HG03469 (cell line): Measurements from ENCODE around the gene TMIE.

Experiments
- ATAC-seq: cut with Tn5 transposase; IDR thresholded peaks from one replicate; pipeline ENCODE4 v1.9.1; 2021; ENCODE audit warnings: mild to moderate bottlenecking, moderate library complexity, moderate number of reproducible peaks; ENCODE audit not compliant: unreplicated experiment

Gene TMIE

DNA sequence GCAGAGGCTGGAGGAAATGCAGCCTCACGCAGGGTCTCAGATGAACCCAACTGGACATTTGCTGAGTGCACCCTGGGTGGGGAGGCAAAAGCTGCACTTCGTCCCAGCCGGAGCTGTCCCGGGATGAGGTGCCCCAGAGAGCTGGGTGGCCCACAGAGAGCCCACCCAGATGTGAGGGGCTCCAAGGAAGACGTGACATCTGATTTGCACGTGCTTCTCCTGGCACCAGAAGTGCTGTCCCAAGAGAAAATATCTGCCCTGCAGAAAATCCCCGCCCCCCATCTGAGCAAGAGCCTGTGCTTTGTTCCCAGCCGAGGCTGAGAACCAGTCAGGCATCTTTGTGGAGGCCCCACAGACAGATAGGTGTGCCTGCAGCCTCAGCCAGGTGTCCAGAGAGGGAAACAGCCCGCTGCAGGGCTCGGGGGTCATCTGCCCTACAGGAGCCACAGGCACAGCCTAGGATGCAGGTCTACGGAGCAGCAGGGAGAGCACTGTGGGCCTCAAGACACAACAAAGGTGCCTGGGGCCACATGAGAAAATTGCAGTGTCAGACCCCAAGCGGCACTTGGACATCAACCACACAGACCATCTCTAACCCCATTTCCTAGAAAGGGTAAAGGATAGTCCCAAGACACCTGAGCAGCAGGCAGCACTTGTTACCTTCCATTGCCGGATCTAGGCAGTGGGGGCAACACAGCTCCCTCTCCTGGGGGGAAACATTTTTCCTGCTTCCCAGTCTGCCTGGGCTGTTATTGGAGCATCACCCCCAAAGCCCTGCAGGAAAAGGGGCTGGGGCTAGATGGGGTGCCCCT lies 5.8 kb downstream of the TMIE start:
- no peak for ATAC-seq

DNA sequence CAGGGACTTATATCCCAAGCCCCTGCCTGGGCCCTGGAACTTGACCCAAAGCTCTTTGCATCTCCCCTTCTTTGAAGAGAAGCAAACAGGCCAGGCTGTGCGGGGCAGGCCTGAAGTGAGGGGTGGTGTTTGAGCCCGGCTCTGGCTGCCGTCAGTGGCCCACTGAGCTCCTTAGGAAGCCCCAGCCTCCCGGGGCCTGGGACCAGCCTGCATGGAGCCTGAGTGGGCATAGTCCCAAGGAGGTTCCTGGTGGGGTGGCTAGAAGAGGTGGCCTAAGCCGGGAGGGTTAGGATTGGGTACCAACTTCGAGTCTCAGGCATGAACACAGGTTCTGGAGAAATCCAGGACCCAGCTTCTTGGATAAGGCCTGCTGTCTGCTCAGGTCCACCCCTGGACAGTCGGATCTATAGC lies 6.4 kb downstream of the TMIE start:
- ATAC-seq = no peak

DNA sequence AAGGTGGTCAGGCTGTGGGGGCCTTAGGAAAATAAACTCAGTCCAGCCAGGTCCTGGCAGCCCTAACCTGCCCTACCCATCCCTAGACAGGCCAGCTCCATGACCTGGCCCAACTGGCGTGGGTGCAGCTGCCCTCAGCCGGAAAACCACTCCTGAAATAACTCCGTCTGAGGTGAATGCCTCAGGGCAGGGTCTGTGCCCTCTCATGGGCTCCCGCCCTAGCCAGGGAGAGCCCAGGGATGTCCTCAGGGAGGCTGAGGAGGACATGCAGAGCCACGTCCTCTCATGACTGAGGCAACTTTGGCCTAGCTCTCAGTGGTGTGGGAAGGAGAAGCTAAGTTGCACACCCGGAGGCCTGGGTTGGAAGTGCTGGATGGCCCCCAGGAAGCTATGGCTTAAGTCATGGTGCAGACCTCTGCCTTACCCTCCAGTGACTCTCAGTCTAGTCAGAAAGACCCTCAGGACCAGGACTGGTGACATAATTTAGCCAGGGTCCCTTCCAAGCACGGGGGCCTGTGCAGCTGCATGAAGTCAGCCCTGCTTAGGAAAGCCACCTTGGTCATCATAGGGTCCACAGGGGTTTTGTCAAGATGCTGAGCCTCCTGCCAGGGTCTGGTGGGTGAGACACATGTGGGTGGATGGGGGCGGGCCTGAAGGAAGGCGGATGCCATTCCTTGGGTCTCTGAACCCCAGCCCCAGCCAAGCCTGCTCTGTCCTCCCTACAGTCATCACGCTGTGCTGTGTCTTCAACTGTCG lies 7.4 kb downstream of the TMIE start:
- ATAC-seq = no peak

DNA sequence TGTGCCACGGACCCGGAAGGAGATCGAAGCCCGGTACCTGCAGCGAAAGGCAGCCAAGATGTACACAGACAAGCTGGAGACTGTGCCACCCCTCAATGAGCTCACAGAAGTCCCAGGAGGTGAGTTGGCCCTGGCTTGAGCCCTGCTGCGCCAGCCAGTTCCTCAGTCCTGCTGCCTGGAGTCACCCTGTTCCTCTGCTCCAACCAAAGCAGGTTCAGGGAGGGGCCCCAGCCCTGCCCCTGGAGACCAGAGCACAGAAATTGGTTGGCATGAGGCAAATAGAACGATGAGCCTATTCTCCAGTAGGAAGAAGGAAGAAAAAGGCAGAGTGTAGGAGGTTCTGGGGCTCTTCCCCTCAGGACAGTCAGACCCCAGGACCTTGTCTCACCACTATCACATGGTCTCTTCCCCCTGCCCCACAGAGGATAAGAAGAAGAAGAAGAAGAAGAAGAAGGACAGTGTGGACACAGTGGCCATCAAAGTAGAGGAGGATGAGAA lies 8.0 kb downstream of the TMIE start:
- no peak for ATAC-seq

DNA sequence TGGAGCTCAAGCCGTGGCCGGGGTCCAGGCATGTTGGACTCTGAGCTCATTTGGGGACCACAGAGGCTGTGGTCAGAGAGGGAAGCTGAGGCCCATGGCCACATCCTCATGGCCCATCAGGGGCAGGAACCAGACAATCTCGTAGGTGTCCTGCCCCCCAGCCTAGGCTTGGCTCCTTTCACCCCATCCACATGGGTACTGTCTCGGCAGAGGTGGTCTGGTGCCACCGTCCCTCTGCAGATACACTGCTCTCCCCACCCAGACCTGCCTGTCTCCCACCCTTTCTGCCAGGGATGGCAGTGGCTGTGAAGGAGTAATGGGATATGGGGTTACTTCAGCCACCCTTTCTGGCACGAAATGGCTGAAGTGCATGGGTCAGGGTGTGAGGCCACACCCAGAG lies 8.5 kb downstream of the TMIE start:
- ATAC-seq = no peak

DNA sequence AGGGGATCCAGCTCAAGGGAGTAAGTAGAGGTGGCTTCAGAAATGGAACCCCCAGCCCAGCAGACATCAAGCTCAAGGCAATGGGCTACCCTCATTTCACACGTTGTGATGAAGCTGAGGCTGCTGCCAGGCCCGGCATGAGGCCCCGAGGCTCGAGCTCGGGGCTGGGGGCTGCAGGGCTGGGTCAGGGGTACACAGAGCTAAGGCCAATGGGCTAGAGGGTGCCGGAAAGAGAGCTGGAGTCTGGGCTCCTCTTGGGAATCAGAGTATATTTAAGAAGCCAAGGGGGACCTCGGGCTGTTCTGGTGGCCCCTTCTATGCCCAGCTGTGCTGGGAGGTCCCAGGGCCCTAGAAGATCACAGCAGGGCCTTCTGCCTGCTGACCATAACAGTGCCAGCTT lies 9.0 kb downstream of the TMIE start:
- no peak for ATAC-seq

DNA sequence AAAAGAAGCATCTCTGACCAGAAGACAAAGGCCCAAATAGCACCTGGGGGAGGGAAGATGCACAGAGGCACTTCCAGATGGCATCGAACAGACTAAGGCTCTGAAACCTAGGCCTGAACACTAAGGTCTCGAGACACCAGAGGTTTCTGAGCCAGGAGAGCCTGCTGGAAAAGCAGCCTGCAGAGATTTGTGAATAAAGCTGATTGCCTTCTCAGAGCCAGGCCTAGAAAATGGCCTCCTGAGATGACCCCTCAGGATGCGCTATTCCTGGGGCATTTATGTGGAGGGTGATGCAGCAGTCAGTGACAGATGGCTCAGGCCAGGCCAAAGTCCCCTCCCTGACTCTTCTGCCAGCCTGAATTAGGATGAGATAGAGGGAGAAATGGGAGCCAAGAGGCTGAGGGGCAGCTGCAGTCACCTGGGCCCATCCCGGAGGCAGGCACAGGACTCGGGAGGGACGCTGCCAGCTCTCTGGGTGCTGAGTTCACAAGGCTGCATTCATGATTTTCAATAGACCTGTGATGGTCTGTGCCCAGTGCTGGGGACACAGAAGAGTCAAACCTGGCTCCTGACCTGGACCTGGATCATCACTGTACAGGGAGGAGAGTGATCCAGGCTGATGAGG lies 9.6 kb downstream of the TMIE start:
- ATAC-seq = no peak

DNA sequence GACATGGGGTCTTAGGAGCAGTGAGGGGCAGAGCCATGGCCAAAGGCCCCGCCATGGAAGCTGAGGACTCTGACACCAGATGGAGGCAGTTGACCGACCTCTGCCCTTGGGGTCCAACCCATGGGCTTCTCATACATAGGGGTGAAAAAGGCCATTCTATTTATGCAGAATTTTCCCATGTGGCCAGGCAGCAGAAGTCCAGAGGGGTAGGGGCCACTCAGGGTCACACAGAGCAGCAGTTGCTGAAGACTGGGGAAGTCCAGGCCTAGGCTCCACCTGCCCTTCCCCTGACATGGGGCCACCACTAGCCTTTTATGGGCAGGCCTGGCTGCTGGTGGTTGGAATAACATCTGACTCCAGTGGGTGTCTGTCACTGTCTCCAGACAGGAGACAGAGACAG lies 10.1 kb downstream of the TMIE start:
- ATAC-seq = no peak

DNA sequence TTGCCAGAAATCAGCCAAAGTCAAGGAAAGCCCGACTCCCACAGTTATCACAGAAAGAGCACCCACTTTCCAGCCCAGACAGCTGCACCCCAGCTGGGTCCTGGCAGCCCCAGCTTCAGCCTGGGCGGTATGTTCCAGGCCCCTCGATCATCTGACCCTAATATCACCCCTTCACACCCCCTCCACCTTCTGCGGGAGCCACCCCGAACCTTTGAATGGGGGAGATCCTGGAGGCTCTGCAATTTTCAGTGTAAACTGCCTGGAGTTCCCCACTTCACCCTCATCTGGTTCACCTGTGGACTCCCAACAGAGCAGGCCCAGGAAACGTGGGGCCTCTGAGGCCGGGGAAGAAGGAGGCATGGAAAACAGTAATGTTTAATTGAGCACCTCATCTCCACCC lies 10.6 kb downstream of the TMIE start:
- ATAC-seq = no peak

DNA sequence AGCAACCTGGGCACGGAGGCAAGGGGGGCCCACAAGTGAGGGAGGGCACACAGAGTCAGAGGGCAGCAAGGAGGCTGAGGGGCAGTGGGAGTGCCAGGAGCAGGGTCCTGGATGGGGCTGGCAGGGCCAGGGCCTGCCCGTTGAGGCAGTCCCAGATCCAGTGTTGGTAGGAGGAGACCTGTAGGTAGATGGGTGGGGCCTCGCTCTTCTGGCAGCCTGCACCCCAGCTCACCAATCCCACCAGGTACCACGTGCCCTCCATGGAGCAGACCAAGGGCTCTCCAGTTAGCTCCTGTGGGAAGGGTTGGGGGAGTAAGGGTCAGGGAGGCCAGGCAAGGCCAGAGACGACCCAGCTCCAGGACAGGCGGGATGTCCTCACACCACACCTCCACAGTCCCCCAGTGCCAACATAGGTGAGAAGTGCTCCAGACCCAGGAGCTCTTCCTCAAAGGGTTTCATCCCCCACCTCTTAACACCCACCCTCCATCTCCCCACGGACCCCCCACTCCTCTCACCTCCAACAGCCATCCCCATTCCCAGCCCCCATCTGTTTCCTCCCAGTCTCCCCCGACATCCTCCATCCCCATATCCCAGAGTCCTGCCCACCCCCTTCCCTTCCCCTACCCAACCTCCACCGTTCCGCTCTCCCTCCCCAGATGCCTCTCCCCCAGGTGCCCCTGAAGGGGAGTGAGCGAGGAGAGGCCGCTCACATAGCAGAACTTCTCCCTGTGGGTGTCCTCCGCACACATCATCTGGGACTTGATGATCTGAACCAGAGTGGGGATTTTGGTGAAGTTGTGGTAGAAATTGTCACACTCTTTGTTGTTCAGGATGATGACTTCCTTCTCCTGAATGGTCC lies 11.2 kb downstream of the TMIE start:
- no peak for ATAC-seq

DNA sequence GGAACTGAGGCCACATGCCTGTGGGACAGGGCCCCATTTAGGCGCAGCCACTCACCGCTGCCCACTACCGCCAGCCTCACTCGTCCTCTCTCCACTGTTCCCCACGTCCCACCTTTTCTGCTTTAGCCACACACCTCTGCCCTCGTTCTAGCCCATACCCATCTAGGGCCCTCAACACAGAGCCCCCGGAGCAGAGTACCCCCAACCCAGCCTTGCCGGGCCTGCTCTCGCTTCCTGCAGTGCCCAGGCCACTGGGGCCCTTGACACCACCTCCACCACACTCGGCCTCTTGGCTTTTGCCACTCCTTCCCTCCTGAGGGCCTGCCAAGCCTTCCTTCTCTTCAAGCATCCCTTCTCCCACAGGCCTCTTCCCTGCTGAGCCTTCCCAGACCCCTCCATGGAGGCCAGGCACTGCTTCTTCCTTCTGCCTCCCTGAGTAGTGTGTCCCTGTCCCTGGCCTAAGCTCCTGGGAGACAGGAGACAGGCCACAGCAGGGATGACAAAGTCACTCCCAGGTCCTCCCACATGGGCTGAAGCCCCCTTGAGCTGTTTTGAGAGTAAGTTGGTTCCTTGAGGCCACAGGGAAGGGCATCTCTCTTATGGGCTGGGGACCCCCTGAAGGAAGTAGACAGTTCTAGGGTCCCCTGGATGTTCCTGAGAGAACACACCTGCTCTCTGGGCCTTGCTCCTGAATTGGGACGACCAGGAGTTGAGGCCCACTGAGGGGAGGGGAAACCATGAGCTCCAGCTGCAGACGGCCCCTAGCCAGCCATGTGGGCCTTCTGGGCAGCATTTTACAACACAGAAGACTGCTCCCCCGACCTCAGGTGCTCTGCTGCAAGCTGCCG lies 12.1 kb downstream of the TMIE start:
- no peak for ATAC-seq

DNA sequence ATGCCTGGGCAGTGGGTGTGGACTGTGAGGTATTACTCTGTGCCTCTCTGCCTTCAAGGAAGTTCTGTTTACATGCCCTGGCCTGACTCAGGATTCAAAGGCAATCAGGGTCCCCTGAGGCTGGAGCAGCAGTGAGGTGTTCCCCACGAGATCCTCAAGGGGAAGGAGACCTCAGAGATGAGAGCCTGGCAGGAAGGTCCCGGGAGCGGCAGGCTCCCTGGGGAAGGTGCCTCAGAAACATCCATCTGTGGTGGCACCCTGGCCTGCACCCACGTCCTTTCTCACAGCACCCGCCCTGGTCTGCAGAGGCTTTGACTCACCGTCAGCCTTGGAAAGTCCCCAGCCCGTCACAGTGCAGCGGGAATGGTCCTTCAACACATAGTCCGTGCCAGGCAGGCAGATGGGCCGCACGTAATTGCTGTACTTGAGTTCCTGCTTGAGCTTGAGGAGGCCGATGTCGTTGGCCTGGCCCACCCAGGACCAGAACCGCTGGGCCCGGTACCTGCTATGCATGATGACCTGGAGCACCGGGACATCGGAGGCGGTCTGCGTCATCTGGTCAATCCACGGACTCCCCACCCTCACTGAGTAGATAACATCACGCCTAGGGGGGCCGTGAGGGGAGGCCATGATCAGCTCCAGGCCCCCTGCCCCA lies 12.8 kb downstream of the TMIE start:
- peak; percentile 54 for ATAC-seq

DNA sequence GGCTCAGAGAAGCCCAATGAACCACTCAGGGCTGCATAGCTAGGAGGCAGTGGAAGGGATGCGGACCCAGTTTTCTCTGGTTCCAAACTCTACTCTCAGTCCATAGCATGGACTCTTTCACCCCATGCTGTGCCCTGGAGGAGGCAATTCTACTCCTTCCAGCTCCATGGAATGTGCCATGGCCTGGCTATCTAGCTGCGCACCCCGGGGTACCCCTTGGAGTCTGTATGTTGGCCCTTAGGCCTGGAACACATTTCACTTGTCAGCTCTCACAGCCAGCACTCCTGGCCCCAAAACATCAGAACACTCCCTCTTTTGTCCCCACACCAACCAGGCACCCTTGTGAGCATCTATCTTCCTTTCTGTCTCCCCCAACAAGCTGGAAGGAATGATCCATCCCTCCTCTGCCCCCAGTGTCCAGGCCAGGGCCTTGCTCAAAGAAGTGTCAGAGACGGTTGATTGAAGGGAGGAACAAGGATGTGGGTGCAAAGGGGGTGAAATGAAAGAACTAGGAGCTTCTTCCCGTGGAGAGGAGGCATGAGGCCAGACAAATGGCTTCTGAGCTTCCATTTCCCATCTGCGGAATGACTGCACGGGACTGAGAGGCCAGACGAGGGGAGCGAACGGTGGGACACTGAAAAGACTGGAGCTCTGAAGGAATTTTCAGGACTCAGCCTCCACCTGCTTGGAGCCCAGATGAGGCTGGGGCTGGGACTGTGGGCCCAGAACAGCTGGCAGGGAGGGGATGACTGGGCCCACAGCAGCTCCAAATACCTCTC lies 13.7 kb downstream of the TMIE start:
- ATAC-seq = no peak

DNA sequence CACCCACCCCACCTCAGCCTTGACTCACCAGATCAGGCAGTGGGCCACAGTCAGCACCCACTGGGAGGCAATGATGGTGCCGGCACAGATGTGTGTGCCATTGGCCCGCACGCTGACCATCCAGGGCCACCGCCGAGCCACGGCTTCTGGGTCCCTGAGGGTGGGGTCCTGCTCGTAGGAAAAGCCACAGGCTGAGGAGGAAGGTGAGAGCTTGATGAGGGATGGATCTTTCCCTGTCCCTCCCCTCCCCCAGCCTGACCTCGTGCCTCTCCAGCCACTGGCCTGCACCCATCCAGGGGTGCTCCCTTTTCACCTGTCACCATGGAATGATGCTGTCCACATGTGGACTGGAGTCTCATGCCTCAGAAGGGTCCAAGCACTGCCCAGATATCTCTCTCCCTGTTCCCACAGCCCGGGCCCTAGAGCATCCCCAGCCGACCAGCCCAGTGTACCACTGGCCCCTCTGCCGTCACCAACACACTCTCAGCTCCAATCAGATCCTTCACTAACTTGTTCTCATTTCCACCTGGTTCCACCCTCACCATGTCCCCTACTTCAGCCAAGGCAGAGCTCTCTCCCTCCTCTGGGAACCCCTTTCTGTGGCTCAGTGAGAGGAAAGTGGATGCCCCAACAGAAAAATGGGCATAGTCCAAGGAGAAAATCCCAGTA lies 14.4 kb downstream of the TMIE start:
- ATAC-seq = no peak

DNA sequence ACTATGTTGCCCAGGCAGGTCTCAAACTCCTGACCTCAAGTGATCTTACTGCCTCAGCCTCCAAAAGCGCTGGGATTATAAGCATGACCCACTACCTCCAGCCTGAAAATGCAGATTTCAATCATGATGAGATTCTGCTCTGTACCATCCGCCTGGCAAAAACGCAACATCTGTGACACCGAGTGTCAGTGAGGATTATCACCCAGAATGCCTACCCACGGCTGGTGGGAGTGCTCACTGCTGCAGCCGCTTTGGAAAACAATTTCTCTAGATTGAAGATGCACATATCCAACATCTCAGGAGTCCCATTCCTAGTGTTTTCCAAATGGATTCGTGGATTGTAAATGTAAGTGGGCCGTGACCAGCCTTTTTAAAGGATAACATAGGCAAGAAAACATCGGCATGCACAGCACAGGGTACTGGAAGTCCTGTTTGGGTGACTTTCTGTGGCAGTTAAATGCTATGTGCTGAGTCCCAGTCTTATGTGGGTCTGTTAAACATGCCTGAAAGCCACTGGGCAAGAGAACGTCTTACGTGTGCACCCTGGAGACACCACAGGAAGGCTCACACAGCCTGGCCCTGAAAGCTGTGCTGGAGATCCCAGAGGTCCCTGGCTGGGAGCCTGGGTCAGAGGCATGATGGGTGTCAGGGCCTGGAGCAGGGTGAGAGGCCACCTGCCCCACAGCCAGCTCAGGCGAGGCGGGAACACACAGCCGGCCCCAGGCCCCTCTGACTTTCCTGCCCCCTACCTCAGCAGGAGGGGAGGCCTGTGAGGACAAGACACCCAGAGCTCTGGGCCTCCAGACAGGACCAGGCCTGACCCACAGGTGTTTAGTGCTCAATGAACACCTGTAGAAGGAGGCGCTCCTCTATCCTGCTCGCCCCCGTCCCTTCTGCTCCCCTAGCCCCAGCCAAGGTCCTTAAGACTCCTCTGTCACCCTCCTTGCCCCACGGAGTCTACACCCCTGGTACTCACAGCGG lies 15.6 kb downstream of the TMIE start:
- no peak for ATAC-seq

DNA sequence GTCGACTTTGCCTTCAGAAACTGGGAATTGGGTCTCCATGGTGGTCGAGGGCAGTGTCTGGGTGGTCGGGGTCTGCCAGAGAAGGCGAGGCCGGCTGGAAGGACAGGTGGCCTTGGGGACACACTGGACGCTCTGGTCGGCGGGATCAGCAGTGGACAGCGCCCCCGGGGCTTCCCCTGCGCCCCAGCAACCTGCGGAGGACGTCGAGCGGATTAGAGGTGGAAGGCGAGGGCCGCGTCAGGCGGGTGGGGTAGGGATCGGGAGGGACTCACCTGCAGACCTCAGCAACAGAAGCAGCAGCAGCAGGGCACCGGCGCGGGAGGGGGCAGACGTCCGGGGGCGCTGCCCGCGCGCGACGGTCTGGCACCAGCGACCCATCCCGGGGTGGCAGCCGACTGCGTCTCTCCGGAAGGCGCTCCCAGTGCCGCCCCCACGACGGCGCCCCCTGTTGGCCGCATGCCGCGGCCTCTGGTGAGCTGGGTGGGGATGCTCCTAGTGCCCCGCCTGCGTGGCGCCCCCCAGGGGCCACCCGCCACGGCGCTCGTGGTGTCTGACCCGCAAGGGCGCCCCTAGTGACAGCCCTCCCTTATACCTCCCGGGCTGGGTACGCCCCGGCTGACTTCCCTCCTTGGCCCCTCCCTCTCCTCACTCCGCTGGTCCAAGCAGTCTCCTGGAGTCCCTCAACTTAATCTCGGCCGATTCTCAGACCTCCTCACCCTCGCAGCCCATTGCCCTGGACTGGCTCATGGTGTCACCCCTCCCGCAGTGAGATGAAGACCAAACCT lies 16.4 kb downstream of the TMIE start, which contains the start of gene PRSS50:
PRSS50 (minus strand) TSS at position 423 of the 785 bp plus-strand sequence; CDS start at position 378, 45 bp downstream.
- ATAC-seq = no peak
